GM18526 (cell line): Measurements from ENCODE around the gene TBC1D12.

Experiments
- POLR2A ChIP-seq: IDR thresholded peaks from 3 replicates; pipeline ENCODE4 v1.6.1; 2011; ENCODE audit not compliant: insufficient read length; ENCODE audit errors: extremely low read depth

TBC1D12 gene

DNA sequence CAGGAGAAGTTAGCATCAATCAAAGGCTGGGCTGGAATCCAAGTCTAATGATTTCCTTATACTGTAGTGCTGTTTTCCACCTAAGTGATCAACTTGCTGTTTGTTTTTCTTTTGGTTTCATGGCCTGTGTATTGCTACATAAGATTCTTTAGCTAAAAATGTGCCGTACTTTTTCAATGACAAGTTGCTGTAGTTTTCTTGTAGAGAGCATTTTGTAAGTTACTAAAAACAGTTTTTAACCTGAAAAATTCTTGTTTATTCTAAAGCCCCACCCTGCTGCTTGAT is 144.5 kb downstream of the TBC1D12 start:
- TF ChIP-seq POLR2A = no peak

DNA sequence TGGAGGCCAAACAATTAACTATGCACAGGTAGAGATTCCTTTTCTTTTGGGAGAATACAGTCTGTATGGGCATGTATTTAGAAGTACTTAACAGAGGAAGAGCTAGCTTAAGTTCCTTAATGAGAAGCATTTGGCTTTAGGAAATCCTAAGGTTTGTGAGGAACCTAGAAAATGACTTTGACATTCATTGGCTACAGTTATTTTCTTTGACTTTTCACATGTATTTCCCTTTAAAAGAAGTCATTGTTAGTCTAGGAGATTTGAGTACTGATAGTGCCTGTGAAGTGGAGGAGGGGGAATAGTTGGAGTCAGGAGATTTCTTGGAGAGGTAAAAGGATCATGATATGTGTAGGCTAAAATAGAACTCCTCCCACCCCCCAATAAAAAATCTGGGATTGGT is 146.9 kb downstream of the TBC1D12 start:
- no peak for TF ChIP-seq POLR2A

DNA sequence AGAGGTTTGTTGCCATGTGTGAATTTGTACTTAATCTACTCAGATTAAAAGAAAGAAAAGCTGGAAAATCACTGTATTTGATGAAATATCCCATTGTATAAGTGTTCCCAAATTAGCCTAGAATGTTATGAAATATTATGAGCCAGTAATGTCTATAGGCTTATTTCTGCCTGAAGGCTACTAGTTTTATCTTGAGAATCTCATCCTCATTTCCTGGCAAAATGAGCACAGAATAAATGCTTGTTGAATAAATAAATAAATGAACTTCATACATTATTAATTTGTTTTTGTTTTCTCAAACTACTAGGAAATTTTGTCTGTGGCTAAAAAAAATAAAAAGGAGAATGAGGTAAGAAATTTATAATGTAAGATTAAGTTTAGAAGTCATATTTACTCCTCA is 168.7 kb downstream of the TBC1D12 start:
- TF ChIP-seq POLR2A = no peak

GRCh38 chr10:94571528-94571927 is 169.2 kb downstream of the TBC1D12 start:
- TF ChIP-seq POLR2A = no peak

DNA sequence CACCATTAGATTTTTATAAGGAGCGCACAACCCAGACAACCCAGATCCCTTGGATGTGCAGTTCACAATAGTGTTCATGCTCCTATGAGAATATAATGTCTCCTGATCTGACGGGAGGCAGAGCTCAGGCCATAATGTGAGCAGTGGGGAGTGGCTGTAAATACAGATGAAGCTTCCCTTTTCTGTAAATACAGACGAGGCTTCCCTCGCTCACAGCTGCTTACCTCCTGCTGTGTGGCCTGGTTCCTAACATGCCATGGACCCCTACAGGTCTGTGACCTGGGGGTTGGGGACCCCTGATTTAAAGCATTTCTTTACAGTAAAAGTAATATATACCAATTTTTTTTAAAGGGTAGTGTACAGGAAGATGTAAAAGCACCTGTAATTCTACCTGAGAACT is 176.4 kb downstream of the TBC1D12 start:
- no peak for TF ChIP-seq POLR2A

- no peak for TF ChIP-seq POLR2A
Measured at GRCh38 chr10:94583124-94583523, 180.8 kb downstream of the TBC1D12 start.
